A549 (cell line): Measurements from ENCODE around the gene USO1.

ENCODE experiments used
- CBX2 ChIP-seq: fragments of 200-600 bp; sonication (generic); IDR thresholded peaks from 2 replicates; pipeline ENCODE4 v1.6.1; 2016; ENCODE audit warnings: low read depth, mild to moderate bottlenecking, borderline replicate concordance
- CTCF ChIP-seq: fragments of >200 bp; sonication (Bioruptor Twin); formaldehyde crosslinking; IDR thresholded peaks from 3 replicates; pipeline ENCODE4 v1.5.1; 2016
- EP300 ChIP-seq, 2 experiments: fragments of >200 bp; sonication (Bioruptor Twin); formaldehyde crosslinking; IDR thresholded peaks; 2 replicates in 1 of 2; 3 replicates in 1 of 2; pipeline ENCODE4 v1.6.1; 2016 to 2017
- GATA3 ChIP-seq: IDR thresholded peaks from 2 replicates; pipeline ENCODE4 v1.6.1; 2012; ENCODE audit warnings: borderline replicate concordance
- HDAC2 ChIP-seq: fragments of 200-600 bp; sonication (generic); IDR thresholded peaks from 2 replicates; pipeline ENCODE4 v1.6.1; 2016
- HEYL ChIP-seq: fragments of 250-450 bp; sonication (Bioruptor Pico); IDR thresholded peaks from 2 replicates; pipeline ENCODE4 v1.8.0; 2021; ENCODE audit warnings: mild to moderate bottlenecking, moderate library complexity
- JUN ChIP-seq, 2 experiments: fragments of >200 bp; sonication (Bioruptor Twin); formaldehyde crosslinking; IDR thresholded peaks; 2 replicates in 1 of 2; 3 replicates in 1 of 2; pipeline ENCODE4 v1.6.1; 2016 to 2017
- MAFK ChIP-seq: fragments of 450-650 bp; IDR thresholded peaks from 2 replicates; pipeline ENCODE4 v1.6.1; 2014; ENCODE audit not compliant: partially characterized antibody
- POLR2A ChIP-seq: IDR thresholded peaks from 2 replicates; pipeline ENCODE4 v1.6.1; 2012; ENCODE audit warnings: mild to moderate bottlenecking, low read length
- RAD21 ChIP-seq, 2 experiments: fragments of >200 bp in 1 of 2; sonication (Bioruptor Twin) in 1 of 2; formaldehyde crosslinking in 1 of 2; IDR thresholded peaks in 1 of 2; conservative IDR thresholded peaks in 1 of 2; 2 replicates in 1 of 2; 3 replicates in 1 of 2; pipeline ENCODE4 v1.6.1; 2012 to 2018; ENCODE audit warnings: inconsistent platforms in 1 of 2
- RARB ChIP-seq: fragments of 250-450 bp; sonication (Bioruptor Pico); IDR thresholded peaks from 2 replicates; pipeline ENCODE4 v1.8.0; 2021; ENCODE audit warnings: mild to moderate bottlenecking, moderate library complexity
- REST ChIP-seq: fragments of 200-600 bp; sonication (generic); IDR thresholded peaks from 2 replicates; pipeline ENCODE4 v1.6.1; 2016; ENCODE audit warnings: antibody characterized with exemption, mild to moderate bottlenecking, moderate library complexity

- TF ChIP-seq CTCF (no peak), JUN (IDR thresholded peaks at IDR 0.05) (no peak), RARB (CRISPR knock-in tag) (no peak), MAFK (no peak), POLR2A (no peak), CBX2 (no peak), HEYL (no peak), RAD21 (conservative IDR thresholded peaks at IDR 0.05 in 1 of 2, IDR thresholded peaks at IDR 0.05 in 1 of 2) (no peak), EP300 (IDR thresholded peaks at IDR 0.05) (no peak), REST (no peak), HDAC2 (no peak), GATA3 (no peak)
These were observed 27.8 kb upstream of the USO1 start for GRCh38 chr4:75696581-75696980.
